Subcutaneous adipose tissue (tissue), 4 donors: ENCODE data around the gene HPSE2. TPM values are rescaled to one million over a fixed set of nuclear protein-coding genes. Genes with fewer than 3 reads are reported as not detected.

ENCODE experiments used
- CTCF ChIP-seq: fragments of 450-650 bp; IDR thresholded peaks from one replicate; pipeline ENCODE4 v1.5.1; 2016; ENCODE audit warnings: low read depth, mild to moderate bottlenecking, control low read depth, antibody characterized with exemption, moderate library complexity
- total RNA-seq, 4 donors: library from RNA; depleted of rRNA; stranded (reverse); fragments of >200 nt; gene quantifications; one replicate each; pipeline ENCODE4 v1.1.0, GENCODE V29; 2016

Gene HPSE2
- total RNA-seq, 4 donors from 2014 or later, result 0.34 to 3.2 (median 0.71) TPM

- no peak for TF ChIP-seq CTCF
These were observed 749.2 kb downstream of the HPSE2 start for GRCh38 chr10:98486421-98486820.

- no peak for TF ChIP-seq CTCF
These were observed 749.7 kb downstream of the HPSE2 start for GRCh38 chr10:98485959-98486358.

GRCh38 chr10:98483658-98484057, 752.0 kb downstream of the HPSE2 start:
- TF ChIP-seq CTCF, result no peak

DNA sequence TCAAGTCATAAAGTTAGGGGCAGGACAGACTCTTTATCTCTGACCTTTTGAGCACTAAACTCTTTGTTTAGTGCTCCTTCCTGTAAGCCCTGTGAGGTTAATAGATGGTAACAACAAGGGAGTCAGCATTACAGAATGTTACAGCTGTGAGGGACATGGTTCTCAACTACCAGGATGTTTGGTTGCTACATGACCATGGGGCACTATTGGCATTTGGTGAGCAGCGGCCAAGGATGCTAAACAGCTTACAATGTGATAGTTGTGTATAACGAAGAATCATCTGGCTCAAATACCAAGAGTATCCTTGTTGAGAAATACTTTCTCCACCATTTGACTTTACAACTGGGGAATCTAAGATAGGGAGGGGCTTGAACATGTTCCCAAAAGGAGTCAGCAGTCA, 753.6 kb downstream of the HPSE2 start:
- no peak for TF ChIP-seq CTCF

DNA sequence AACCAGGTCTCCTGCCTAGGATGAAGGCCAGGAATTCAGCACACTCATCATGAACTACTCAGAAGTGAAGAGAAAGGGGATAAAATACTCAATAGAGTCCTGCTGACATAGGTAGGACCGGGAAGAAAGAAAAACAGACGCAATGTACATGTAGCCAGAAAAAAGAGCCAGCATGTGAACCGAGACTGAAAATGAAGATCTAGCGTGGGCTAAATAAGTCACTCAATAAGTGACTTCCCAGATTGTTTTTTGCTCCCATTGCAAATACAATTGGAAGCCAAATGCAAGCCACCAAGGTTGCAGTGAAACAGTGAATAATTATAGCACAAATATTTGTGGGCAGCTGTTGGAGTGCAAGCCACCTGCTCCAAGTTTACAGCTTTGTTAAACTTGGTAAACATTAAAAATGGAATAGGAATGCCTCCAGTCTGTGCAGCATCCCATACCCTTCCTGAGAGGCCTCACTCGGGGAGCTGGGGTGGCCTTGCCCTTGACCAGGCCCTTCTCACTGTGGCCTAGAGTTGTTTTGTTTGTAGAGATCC, 754.2 kb downstream of the HPSE2 start:
- TF ChIP-seq CTCF, result no peak

- TF ChIP-seq CTCF, result no peak
These were observed 757.0 kb downstream of the HPSE2 start for GRCh38 chr10:98478430-98479222.

DNA sequence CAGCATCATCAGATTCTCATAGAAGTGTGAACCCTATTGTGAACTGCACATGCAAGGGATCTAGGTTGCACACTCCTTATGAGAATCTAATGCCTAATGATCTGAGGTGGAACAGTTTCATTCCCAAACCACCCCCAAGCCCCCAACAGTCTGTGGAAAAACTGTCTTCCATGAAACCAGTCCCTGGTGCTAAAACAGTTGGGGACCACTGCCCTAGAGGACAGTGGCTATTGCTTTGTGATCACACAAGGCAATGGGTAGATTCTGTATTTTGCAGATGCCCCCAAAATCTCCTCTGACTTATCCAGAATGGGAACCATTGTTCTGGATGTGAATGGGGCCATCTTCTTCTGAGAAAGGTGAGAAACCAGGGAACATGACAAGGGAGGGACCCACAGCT, 757.8 kb downstream of the HPSE2 start:
- TF ChIP-seq CTCF, result no peak
